Measurements from ENCODE around the gene ASRGL1. TPM values are rescaled to one million over a fixed set of nuclear protein-coding genes. Genes with fewer than 3 reads are reported as not detected.

ASRGL1 gene
- total and polyA plus RNA-seq, 2 donors (not counting 1 experiment from before 2014, with no cell fraction given): 0.49 to 1.3 TPM

DNA sequence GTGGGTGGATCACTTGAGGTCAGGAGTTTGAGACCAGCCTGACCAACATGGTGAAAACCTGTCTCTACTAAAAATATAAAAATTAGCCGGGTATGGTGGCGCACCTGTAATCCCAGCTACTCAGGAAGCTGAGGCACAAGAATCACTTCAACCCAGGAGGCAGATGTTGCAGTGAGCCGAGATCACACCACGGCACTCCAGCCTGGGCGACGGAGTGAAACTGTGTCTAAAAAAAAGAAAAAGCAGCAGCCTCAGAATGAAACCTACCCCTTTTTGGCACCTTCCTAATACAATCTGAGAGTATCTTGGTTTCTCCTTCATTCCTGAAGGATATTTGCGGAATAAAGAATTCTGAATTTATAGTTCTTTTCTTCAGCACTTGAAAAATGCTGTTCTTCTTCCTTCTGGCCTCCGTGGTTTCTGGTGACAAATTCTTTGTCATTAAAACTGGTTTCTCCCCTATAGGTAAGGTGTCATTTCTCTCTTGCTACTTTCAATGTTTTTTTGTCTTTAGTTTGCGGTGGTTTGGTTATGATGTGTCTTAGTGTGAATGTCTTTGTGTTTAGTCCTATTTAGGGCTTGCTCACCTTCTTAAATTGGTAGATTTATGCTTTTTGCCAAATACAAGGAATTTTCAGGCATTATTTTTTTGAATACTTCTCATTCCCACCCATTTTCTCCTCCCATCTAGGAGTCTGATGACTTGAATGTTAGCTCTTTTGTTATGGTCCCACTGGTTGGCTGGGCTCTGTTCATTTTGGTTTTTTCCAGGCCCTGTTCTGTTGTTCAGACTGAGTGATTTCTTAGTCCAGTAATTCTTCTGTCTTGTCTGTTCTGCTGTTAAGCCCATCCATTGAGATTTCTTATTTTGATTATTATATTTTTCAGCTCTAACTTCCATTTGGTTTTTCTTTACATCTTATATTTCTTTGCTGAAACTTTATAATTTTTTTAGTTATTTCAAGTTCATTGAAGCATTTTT, 15.4 kb downstream of the ASRGL1 start:
- Histone ChIP-seq H3K79me2 (ENCODE audit: control insufficient read depth, insufficient read depth, low read length) (no peaks in the 10 kb centered on the region), H3K9me3 (ENCODE audit: control extremely low read depth in 1 of 3, control insufficient read depth in 2 of 3, insufficient read depth in 1 of 3, low read length in 2 of 3) (no peaks in the 10 kb centered on the region), H3K27me3 (replicated peaks in 1 of 4; ENCODE audit: control extremely low read depth in 1 of 4, control insufficient read depth in 3 of 4, insufficient read depth in 4 of 4, low read length in 3 of 4) (no peaks in the 10 kb centered on the region), H3K4me2 (replicated peaks; ENCODE audit: low read depth, low read length, poor library complexity, severe bottlenecking) (no peak overlapping the region), H3K4me1 (ENCODE audit: control insufficient read depth in 2 of 2, insufficient read depth in 2 of 2, low read length in 2 of 2) (no peaks in the 10 kb centered on the region), H3K27ac (ENCODE audit: low read length in 2 of 2) (no peak overlapping the region), H3K9ac (ENCODE audit: low read length) (no peak overlapping the region), H3K36me3 (replicated peaks in 1 of 2; ENCODE audit: control extremely low read depth in 1 of 2, control insufficient read depth in 1 of 2, extremely low read depth in 1 of 2, insufficient read depth in 2 of 2, low read length in 1 of 2) (no peaks in the 10 kb centered on the region), H4K20me1 (ENCODE audit: control insufficient read depth, insufficient read depth, low read length, poor library complexity, severe bottlenecking) (no peaks in the 10 kb centered on the region), H2AFZ (ENCODE audit: insufficient read depth, low read depth, low read length, poor library complexity, severe bottlenecking) (no peak overlapping the region), H3K4me3 (ENCODE audit: control extremely low read depth in 1 of 5, extremely low read depth in 1 of 5, insufficient read depth in 1 of 5, low read depth in 2 of 5, low read length in 4 of 5) (no peak overlapping the region)
- WGBS (ENCODE audit: insufficient coverage): 79% methylated on average over 3 of the region's 9 CpGs
- no peaks in the 10 kb centered on the region for H3K9me3 Mint-ChIP-seq (ENCODE audit: insufficient read depth)
- H3K27me3 Mint-ChIP-seq: no peaks in the 10 kb centered on the region
- POLR2A ChIA-PET: no interaction called here
- no peak overlapping the region for H3K4me3 Mint-ChIP-seq
- TF ChIP-seq EZH2 (IDR thresholded peaks at IDR 0.05; ENCODE audit: borderline replicate concordance, insufficient read depth, low read depth, low read length, poor library complexity, severe bottlenecking) (no peak), CTCF (IDR thresholded peaks at IDR 0.05) (no peak)
- intact Hi-C loops (cut with micrococcal nuclease): no loop called here
- no peak for ATAC-seq (ENCODE audit: low read depth)
- CTCF ChIA-PET: interaction anchor here (0.7 to 0.8 kb wide), 2 partner anchors 12 to 24 kb away, joined by 3 to 4 read pairs; no protein-coding TSS in a partner anchor
- no peak overlapping the region for H3K27ac Mint-ChIP-seq
- H3K4me1 Mint-ChIP-seq: no peaks in the 10 kb centered on the region
- DNase-seq: no peak

GRCh38 chr11:62353841-62354240, 16.6 kb downstream of the ASRGL1 start:
- no peak overlapping the region for H3K9ac ChIP-seq (ENCODE audit: low read length)
- no peaks in the 10 kb centered on the region for H3K79me2 ChIP-seq (ENCODE audit: control insufficient read depth, insufficient read depth, low read length)
- Mint-ChIP-seq H3K4me1 (no peaks in the 10 kb centered on the region), H3K4me3 (no peak overlapping the region), H3K9me3 (ENCODE audit: insufficient read depth) (no peaks in the 10 kb centered on the region), H3K27ac (no peak overlapping the region), H3K27me3 (no peaks in the 10 kb centered on the region)
- no peak overlapping the region for H3K4me2 ChIP-seq (replicated peaks; ENCODE audit: low read depth, low read length, poor library complexity, severe bottlenecking)
- POLR2A ChIA-PET: no interaction called here
- no peaks in the 10 kb centered on the region for H4K20me1 ChIP-seq (ENCODE audit: control insufficient read depth, insufficient read depth, low read length, poor library complexity, severe bottlenecking)
- H3K36me3 ChIP-seq (replicated peaks in 1 of 2; ENCODE audit: control extremely low read depth in 1 of 2, control insufficient read depth in 1 of 2, extremely low read depth in 1 of 2, insufficient read depth in 2 of 2, low read length in 1 of 2): no peaks in the 10 kb centered on the region
- no peak overlapping the region for H2AFZ ChIP-seq (ENCODE audit: insufficient read depth, low read depth, low read length, poor library complexity, severe bottlenecking)
- no peak for ATAC-seq (ENCODE audit: low read depth)
- no peaks in the 10 kb centered on the region for H3K9me3 ChIP-seq (ENCODE audit: control extremely low read depth in 1 of 3, control insufficient read depth in 2 of 3, insufficient read depth in 1 of 3, low read length in 2 of 3)
- no peak for TF ChIP-seq EZH2 (IDR thresholded peaks at IDR 0.05; ENCODE audit: borderline replicate concordance, insufficient read depth, low read depth, low read length, poor library complexity, severe bottlenecking)
- TF ChIP-seq CTCF (IDR thresholded peaks at IDR 0.05): no peak
- H3K27me3 ChIP-seq (replicated peaks in 1 of 4; ENCODE audit: control extremely low read depth in 1 of 4, control insufficient read depth in 3 of 4, insufficient read depth in 4 of 4, low read length in 3 of 4): no peaks in the 10 kb centered on the region
- no peak for DNase-seq
- no peaks in the 10 kb centered on the region for H3K4me1 ChIP-seq (ENCODE audit: control insufficient read depth in 2 of 2, insufficient read depth in 2 of 2, low read length in 2 of 2)
- no peak overlapping the region for H3K27ac ChIP-seq (ENCODE audit: low read length in 2 of 2)
- CTCF ChIA-PET: no interaction called here
- intact Hi-C loops (cut with micrococcal nuclease): no loop called here
- no CpG with 5 or more reads among the region's 1 CpG for WGBS (ENCODE audit: insufficient coverage)
- no peak overlapping the region for H3K4me3 ChIP-seq (ENCODE audit: control extremely low read depth in 1 of 5, extremely low read depth in 1 of 5, insufficient read depth in 1 of 5, low read depth in 2 of 5, low read length in 4 of 5)
